Urinary bladder (tissue), 4 donors: ENCODE data around the gene HOXA6. TPM values are rescaled to one million over a fixed set of nuclear protein-coding genes. Genes with fewer than 3 reads are reported as not detected.
A peak's percentile ranks its signal among the peaks of the same experiment; 100 is the strongest.

Experiments used
- DNase-seq: peaks from one replicate; pipeline ENCODE4 v3.0.0-alpha.2; 2015; ENCODE audit errors: extremely low spot score
- H3K27ac ChIP-seq: one replicate; pipeline ENCODE4 v1.5.1; 2013; ENCODE audit warnings: low read depth, mild to moderate bottlenecking, moderate library complexity
- H3K36me3 ChIP-seq: one replicate; pipeline ENCODE4 v1.6.1; 2013; ENCODE audit warnings: mild to moderate bottlenecking, moderate library complexity; ENCODE audit not compliant: insufficient read depth
- H3K4me1 ChIP-seq: one replicate; pipeline ENCODE4 v1.6.1; 2013; ENCODE audit warnings: mild to moderate bottlenecking, moderate library complexity; ENCODE audit not compliant: insufficient read depth
- H3K4me3 ChIP-seq: one replicate; pipeline ENCODE4 v1.5.1; 2013; ENCODE audit warnings: low read depth, low read length
- WGBS: extraction: QIAGEN DNeasy Blood & Tissue Kit; methylation state at CpG from one replicate; pipeline ENCODE4 v1.1.7; 2013; 5-methylcytosine and 5-hydroxymethylcytosine counted together
- polyA plus RNA-seq: library from polyadenylated mRNA; stranded (reverse); fragments of 200-250 nt; gene quantifications from one replicate; pipeline ENCODE4 v1.2.3, GENCODE V29; 2013
- total RNA-seq: library from RNA; depleted of rRNA; stranded (reverse); fragments of >200 nt; gene quantifications from one replicate; pipeline ENCODE4 v1.2.3, GENCODE V29; 2014
- donor health status: healthy with polysubstance abuse.
- donor health status: healthy.

HOXA6 gene
- total and polyA plus RNA-seq, 2 donors, result 4.4 to 8.4 TPM

GRCh38 chr7:27156916-27157701, 9.5 kb upstream of the HOXA6 start:
- no peaks in the 10 kb centered on the region for H3K4me1 ChIP-seq
- no peak overlapping the region for H3K27ac ChIP-seq
- no peak for DNase-seq
- 38% methylated on average over 30 of the region's 30 CpGs for WGBS
- H3K36me3 ChIP-seq, result no peaks in the 10 kb centered on the region
- H3K4me3 ChIP-seq, result peak overlapping the region; percentile 62

GRCh38 chr7:27156508-27156898, 8.9 kb upstream of the HOXA6 start, which contains the start of gene HOXA7:
Gene HOXA7 (minus strand): TSS chr7:27156675. CDS start chr7:27156545, 130 bp downstream.
- Histone ChIP-seq H3K27ac (peak within 1 kb of the TSS; percentile 88), H3K36me3 (no peaks in the 10 kb centered on the region), H3K4me1 (no peaks in the 10 kb centered on the region), H3K4me3 (peak within 1 kb of the TSS; percentile 62)
- under 1% methylated on average over 33 of the region's 33 CpGs for WGBS
- DNase-seq, result no peak

- peak overlapping the region; percentile 88 for H3K27ac ChIP-seq
- H3K36me3 ChIP-seq, result no peaks in the 10 kb centered on the region
- H3K4me3 ChIP-seq, result peak overlapping the region; percentile 62
- under 1% methylated on average over 63 of the region's 63 CpGs for WGBS
- no peak for DNase-seq
- no peaks in the 10 kb centered on the region for H3K4me1 ChIP-seq
Measured at GRCh38 chr7:27155816-27156507, 8.4 kb upstream of the HOXA6 start.

GRCh38 chr7:27154901-27155815, 7.6 kb upstream of the HOXA6 start:
- DNase-seq, result no peak
- Histone ChIP-seq H3K27ac (no peak overlapping the region), H3K4me3 (peak overlapping the region; percentile 62), H3K4me1 (no peaks in the 10 kb centered on the region), H3K36me3 (no peaks in the 10 kb centered on the region)
- 69% methylated on average over 48 of the region's 48 CpGs for WGBS

- DNase-seq, result no peak
- 93% methylated on average over 10 of the region's 10 CpGs for WGBS
- Histone ChIP-seq H3K27ac (no peak overlapping the region), H3K4me1 (no peaks in the 10 kb centered on the region), H3K4me3 (no peak overlapping the region), H3K36me3 (no peaks in the 10 kb centered on the region)
Measured at GRCh38 chr7:27154369-27154768, 6.8 kb upstream of the HOXA6 start.

- no peak for DNase-seq
- Histone ChIP-seq H3K4me1 (no peaks in the 10 kb centered on the region), H3K4me3 (no peak overlapping the region), H3K36me3 (no peaks in the 10 kb centered on the region), H3K27ac (no peak overlapping the region)
- WGBS, result 95% methylated on average over 3 of the region's 3 CpGs
Measured at GRCh38 chr7:27153526-27153925, 6.0 kb upstream of the HOXA6 start.

GRCh38 chr7:27152816-27153442, 5.4 kb upstream of the HOXA6 start:
- Histone ChIP-seq H3K4me1 (no peaks in the 10 kb centered on the region), H3K4me3 (peak overlapping the region; percentile 56)

GRCh38 chr7:27151931-27152815, 4.6 kb upstream of the HOXA6 start, which contains the start of gene HOXA3:
Gene HOXA3 (minus strand): TSS chr7:27152583. CDS start chr7:27110640, 41,943 bp downstream.
- 2% methylated on average over 53 of the region's 53 CpGs for WGBS
- peak within 1 kb of the TSS; percentile 56 for H3K4me3 ChIP-seq
- H3K4me1 ChIP-seq, result no peaks in the 10 kb centered on the region
- H3K36me3 ChIP-seq, result no peaks in the 10 kb centered on the region
- H3K27ac ChIP-seq, result peak within 1 kb of the TSS; percentile 94
- DNase-seq, result no peak

More at GRCh38 chr7:27152816-27153442, 5.4 kb upstream of the HOXA6 start:
- WGBS, result 46% methylated on average over 22 of the region's 22 CpGs
- Histone ChIP-seq H3K36me3 (no peaks in the 10 kb centered on the region), H3K27ac (peak overlapping the region; percentile 93)
- no peak for DNase-seq

- peak overlapping the region; percentile 94 for H3K27ac ChIP-seq
- no peak for DNase-seq
- H3K36me3 ChIP-seq, result no peaks in the 10 kb centered on the region
- H3K4me3 ChIP-seq, result peak overlapping the region; percentile 56
- 1% methylated on average over 27 of the region's 27 CpGs for WGBS
- no peaks in the 10 kb centered on the region for H3K4me1 ChIP-seq
Measured at GRCh38 chr7:27151341-27151930, 3.9 kb upstream of the HOXA6 start.

GRCh38 chr7:27150568-27151340, 3.2 kb upstream of the HOXA6 start:
- H3K4me1 ChIP-seq, result no peaks in the 10 kb centered on the region

GRCh38 chr7:27149842-27150567, 2.4 kb upstream of the HOXA6 start:
- no peaks in the 10 kb centered on the region for H3K36me3 ChIP-seq
- 28% methylated on average over 13 of the region's 13 CpGs for WGBS
- peak overlapping the region; percentile 56 for H3K4me3 ChIP-seq
- H3K27ac ChIP-seq, result peak overlapping the region; percentile 61
- no peaks in the 10 kb centered on the region for H3K4me1 ChIP-seq
- DNase-seq, result no peak

More at GRCh38 chr7:27150568-27151340, 3.2 kb upstream of the HOXA6 start:
- Histone ChIP-seq H3K36me3 (no peaks in the 10 kb centered on the region), H3K27ac (peak overlapping the region; percentile 94), H3K4me3 (peak overlapping the region; percentile 56)
- under 1% methylated on average over 58 of the region's 58 CpGs for WGBS
- DNase-seq, result no peak
